H9 (cell line): ENCODE data around the gene PRPF18. TPM values are rescaled to one million over a fixed set of nuclear protein-coding genes. Genes with fewer than 3 reads are reported as not detected.

Source experiments
- DNase-seq: peaks from one replicate; pipeline ENCODE4 v3.0.0-alpha.2; 2017
- H2AFZ ChIP-seq: one replicate; pipeline ENCODE4 v1.6.1; 2013; ENCODE audit warnings: mild to moderate bottlenecking, low read length, control low read depth, moderate library complexity
- H2AK5ac ChIP-seq: 2 replicates; pipeline ENCODE4 v1.6.1; 2013; ENCODE audit warnings: low read length, control low read depth, mixed read lengths; ENCODE audit not compliant: insufficient read length
- H2BK120ac ChIP-seq: one replicate; pipeline ENCODE4 v1.6.1; 2013; ENCODE audit warnings: low read depth, mild to moderate bottlenecking, low read length, control low read depth, inconsistent platforms; ENCODE audit not compliant: poor library complexity, severe bottlenecking
- H2BK12ac ChIP-seq: 2 replicates; pipeline ENCODE4 v1.6.1; 2013; ENCODE audit warnings: low read length, control low read depth, mixed read lengths, low read depth; ENCODE audit not compliant: insufficient read length
- H2BK15ac ChIP-seq: 2 replicates; pipeline ENCODE4 v1.6.1; 2013; ENCODE audit warnings: low read depth, low read length, control low read depth
- H2BK20ac ChIP-seq: one replicate; pipeline ENCODE4 v1.6.1; 2013; ENCODE audit warnings: low read depth, mild to moderate bottlenecking, low read length, control low read depth, inconsistent platforms; ENCODE audit not compliant: poor library complexity, severe bottlenecking
- H2BK5ac ChIP-seq: 2 replicates; pipeline ENCODE4 v1.6.1; 2013; ENCODE audit warnings: low read length, control low read depth, mixed read lengths; ENCODE audit not compliant: insufficient read length
- H3K14ac ChIP-seq: 2 replicates; pipeline ENCODE4 v1.6.1; 2013; ENCODE audit warnings: low read length, control low read depth; ENCODE audit not compliant: insufficient read depth
- H3K18ac ChIP-seq: 2 replicates; pipeline ENCODE4 v1.6.1; 2013; ENCODE audit warnings: low read depth, mild to moderate bottlenecking, mixed read lengths, low read length, control low read depth; ENCODE audit not compliant: insufficient read length
- H3K23ac ChIP-seq: 2 replicates; pipeline ENCODE4 v1.6.1; 2013; ENCODE audit warnings: low read length, control low read depth, mixed read lengths, low read depth; ENCODE audit not compliant: insufficient read length
- H3K23me2 ChIP-seq: 2 replicates; pipeline ENCODE4 v1.6.1; 2013; ENCODE audit warnings: low read depth, mild to moderate bottlenecking, mixed read lengths, low read length, control low read depth; ENCODE audit not compliant: insufficient read length, poor library complexity, severe bottlenecking
- H3K27ac ChIP-seq: 2 replicates; pipeline ENCODE4 v1.5.1; 2013; ENCODE audit warnings: low read length, control low read depth, mixed read lengths, low read depth; ENCODE audit not compliant: insufficient read length
- H3K27me3 ChIP-seq: 2 replicates; pipeline ENCODE4 v1.6.1; 2013; ENCODE audit warnings: low read length, control low read depth, inconsistent platforms; ENCODE audit not compliant: insufficient read depth
- H3K4ac ChIP-seq: 2 replicates; pipeline ENCODE4 v1.6.1; 2013; ENCODE audit warnings: low read depth, mild to moderate bottlenecking, control low read depth, inconsistent platforms, low read length, moderate library complexity
- H3K4me1 ChIP-seq: 2 replicates; pipeline ENCODE4 v1.6.1; 2013; ENCODE audit warnings: low read length, control low read depth, inconsistent platforms; ENCODE audit not compliant: insufficient read depth
- H3K4me2 ChIP-seq: 2 replicates; pipeline ENCODE4 v1.6.1; 2013; ENCODE audit warnings: low read length, control low read depth, mixed read lengths; ENCODE audit not compliant: insufficient read length, insufficient read depth
- H3K56ac ChIP-seq: 2 replicates; pipeline ENCODE4 v1.6.1; 2013; ENCODE audit warnings: low read depth, mild to moderate bottlenecking, mixed read lengths, low read length, control low read depth; ENCODE audit not compliant: insufficient read length
- H3K79me1 ChIP-seq: 2 replicates; pipeline ENCODE4 v1.6.1; 2013; ENCODE audit warnings: low read depth, mild to moderate bottlenecking, moderate library complexity, low read length, control low read depth, inconsistent platforms; ENCODE audit not compliant: insufficient read depth, poor library complexity, severe bottlenecking
- H3K79me2 ChIP-seq: 2 replicates; pipeline ENCODE4 v1.6.1; 2013; ENCODE audit warnings: low read length, control low read depth, inconsistent platforms; ENCODE audit not compliant: insufficient read depth
- H3K9ac ChIP-seq: 2 replicates; pipeline ENCODE4 v1.6.1; 2013; ENCODE audit warnings: low read length, control low read depth, mixed read lengths; ENCODE audit not compliant: insufficient read length; ENCODE audit errors: extremely low read depth
- H3K9me3 ChIP-seq: one replicate; pipeline ENCODE4 v1.6.1; 2013; ENCODE audit warnings: low read depth, low read length, inconsistent platforms; ENCODE audit not compliant: control insufficient read depth
- H3T11ph ChIP-seq: one replicate; pipeline ENCODE4 v1.6.1; 2013; ENCODE audit warnings: mild to moderate bottlenecking, low read length, control low read depth, inconsistent platforms
- H4K20me1 ChIP-seq: one replicate; pipeline ENCODE4 v1.6.1; 2013; ENCODE audit not compliant: control insufficient read depth, insufficient read length, insufficient read depth
- H4K5ac ChIP-seq: 2 replicates; pipeline ENCODE4 v1.6.1; 2013; ENCODE audit warnings: low read depth, mild to moderate bottlenecking, mixed read lengths, low read length, control low read depth; ENCODE audit not compliant: insufficient read length
- H4K8ac ChIP-seq: replicated peaks from 2 replicates; pipeline ENCODE4 v1.6.1; 2013; ENCODE audit warnings: low read length, control low read depth, mixed read lengths, low read depth; ENCODE audit not compliant: insufficient read length
- H4K91ac ChIP-seq: 2 replicates; pipeline ENCODE4 v1.6.1; 2013; ENCODE audit warnings: low read depth, mild to moderate bottlenecking, moderate library complexity, mixed read lengths, low read length, control low read depth; ENCODE audit not compliant: insufficient read length
- H3K27ac Mint-ChIP-seq, 3 experiments: 2 replicates in 2 of 3; 3 replicates in 1 of 3; pipeline ENCODE4 v1.8.0; 2020 to 2021; ENCODE audit warnings: mixed read lengths in 3 of 3, mild to moderate bottlenecking in 1 of 3, moderate library complexity in 1 of 3
- H3K27me3 Mint-ChIP-seq: 2 replicates; pipeline ENCODE4 v1.8.0; 2021; ENCODE audit warnings: low read depth, mild to moderate bottlenecking, moderate library complexity, mixed read lengths
- H3K36me3 Mint-ChIP-seq, 3 experiments: 2 replicates in 2 of 3; 3 replicates in 1 of 3; pipeline ENCODE4 v1.8.0; 2020 to 2021; ENCODE audit warnings: low read depth in 3 of 3, mixed read lengths in 3 of 3; ENCODE audit not compliant: insufficient read depth in 1 of 3
- H3K4me1 Mint-ChIP-seq, 2 experiments: 2 replicates each; pipeline ENCODE4 v1.8.0; 2020; ENCODE audit warnings: mixed read lengths in 2 of 2
- H3K4me3 Mint-ChIP-seq, 2 experiments: 2 replicates in 1 of 2; 3 replicates in 1 of 2; pipeline ENCODE4 v1.8.0; 2020 to 2021; ENCODE audit warnings: mild to moderate bottlenecking in 2 of 2, mixed read lengths in 2 of 2, moderate library complexity in 1 of 2
- H3K9me3 Mint-ChIP-seq, 2 experiments: 2 replicates in 1 of 2; 3 replicates in 1 of 2; pipeline ENCODE4 v1.8.0; 2020; ENCODE audit warnings: mild to moderate bottlenecking in 2 of 2, mixed read lengths in 2 of 2, moderate library complexity in 1 of 2
- WGBS: extraction: QIAGEN DNeasy Blood & Tissue Kit; methylation state at CpG from one replicate; pipeline ENCODE4 v1.1.7; 2013; ENCODE audit warnings: missing lambda C conversion rate, low lambda C conversion rate, mixed read lengths; ENCODE audit not compliant: insufficient read length; ENCODE audit errors: extremely low coverage; 5-methylcytosine and 5-hydroxymethylcytosine counted together
- total RNA-seq: library from RNA; stranded (reverse); gene quantifications from 2 replicates; pipeline ENCODE4 v1.2.1, GENCODE V29; 2021
- TF ChIP-seq, protein P1 (sequence below): fragments of 200-600 bp; sonication (generic); conservative IDR thresholded peaks from 3 replicates; pipeline ENCODE4 v1.8.0; 2021; ENCODE audit warnings: antibody characterized with exemption, mild to moderate bottlenecking

The PRPF18 gene
- total RNA-seq, 1 experiment from 2014 or later, result 17.1 TPM

DNA sequence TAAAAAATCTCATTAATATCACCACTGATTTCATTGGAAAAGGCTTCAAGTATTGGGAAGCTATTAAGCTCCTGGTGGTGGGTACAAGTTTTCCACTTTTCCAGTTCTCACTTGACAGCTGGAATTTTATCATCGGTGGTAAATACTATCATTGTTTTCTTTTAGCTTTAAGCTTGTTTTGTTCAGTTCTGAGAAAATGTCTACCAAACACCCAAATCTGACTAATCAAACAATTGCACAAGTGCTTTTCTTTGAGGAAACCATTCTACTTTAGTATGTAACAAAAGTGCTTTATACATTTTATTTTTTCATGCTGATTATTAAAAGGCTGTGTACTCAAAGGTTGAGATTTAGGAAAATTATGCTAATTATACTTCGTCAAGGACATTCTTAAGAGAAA is 7.9 kb downstream of the PRPF18 start:
- WGBS, result no CpG with 5 or more reads among the region's 2 CpGs
- DNase-seq, result no peak
- peaks cover 5% of the 10 kb centered on the region for H3K79me1 ChIP-seq
- no peak overlapping the region for H3K4ac ChIP-seq
- no peaks in the 10 kb centered on the region for H3K4me1 ChIP-seq
- TF ChIP-seq, protein P1, sequence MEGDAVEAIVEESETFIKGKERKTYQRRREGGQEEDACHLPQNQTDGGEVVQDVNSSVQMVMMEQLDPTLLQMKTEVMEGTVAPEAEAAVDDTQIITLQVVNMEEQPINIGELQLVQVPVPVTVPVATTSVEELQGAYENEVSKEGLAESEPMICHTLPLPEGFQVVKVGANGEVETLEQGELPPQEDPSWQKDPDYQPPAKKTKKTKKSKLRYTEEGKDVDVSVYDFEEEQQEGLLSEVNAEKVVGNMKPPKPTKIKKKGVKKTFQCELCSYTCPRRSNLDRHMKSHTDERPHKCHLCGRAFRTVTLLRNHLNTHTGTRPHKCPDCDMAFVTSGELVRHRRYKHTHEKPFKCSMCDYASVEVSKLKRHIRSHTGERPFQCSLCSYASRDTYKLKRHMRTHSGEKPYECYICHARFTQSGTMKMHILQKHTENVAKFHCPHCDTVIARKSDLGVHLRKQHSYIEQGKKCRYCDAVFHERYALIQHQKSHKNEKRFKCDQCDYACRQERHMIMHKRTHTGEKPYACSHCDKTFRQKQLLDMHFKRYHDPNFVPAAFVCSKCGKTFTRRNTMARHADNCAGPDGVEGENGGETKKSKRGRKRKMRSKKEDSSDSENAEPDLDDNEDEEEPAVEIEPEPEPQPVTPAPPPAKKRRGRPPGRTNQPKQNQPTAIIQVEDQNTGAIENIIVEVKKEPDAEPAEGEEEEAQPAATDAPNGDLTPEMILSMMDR, result no peak
- no peak overlapping the region for H4K5ac ChIP-seq
- H3K27me3 ChIP-seq, result no peaks in the 10 kb centered on the region
- no peak overlapping the region for H2BK120ac ChIP-seq
- no peak overlapping the region for H2BK15ac ChIP-seq
- H3T11ph ChIP-seq, result no peak overlapping the region
- H3K79me2 ChIP-seq, result no peaks in the 10 kb centered on the region
- H2AFZ ChIP-seq, result no peak overlapping the region
- no peak overlapping the region for H4K91ac ChIP-seq
- no peak overlapping the region for H2AK5ac ChIP-seq
- no peaks in the 10 kb centered on the region for H3K23me2 ChIP-seq
- Mint-ChIP-seq H3K4me3 (no peak overlapping the region), H3K36me3 (no peaks in the 10 kb centered on the region; a peak in 2 of 7 replicates), H3K9me3 (no peaks in the 10 kb centered on the region), H3K27ac (no peak overlapping the region), H3K27me3 (no peaks in the 10 kb centered on the region), H3K4me1 (no peaks in the 10 kb centered on the region)
- no peak overlapping the region for H2BK12ac ChIP-seq
- H3K4me2 ChIP-seq, result no peak overlapping the region
- no peak overlapping the region for H4K8ac ChIP-seq
- H4K20me1 ChIP-seq, result no peaks in the 10 kb centered on the region
- H3K9me3 ChIP-seq, result no peaks in the 10 kb centered on the region
- H3K23ac ChIP-seq, result no peak overlapping the region
- H2BK5ac ChIP-seq, result no peak overlapping the region
- no peak overlapping the region for H3K9ac ChIP-seq
- no peak overlapping the region for H3K18ac ChIP-seq
- no peak overlapping the region for H3K56ac ChIP-seq
- H2BK20ac ChIP-seq, result no peak overlapping the region
- H3K14ac ChIP-seq, result no peak overlapping the region
- no peak overlapping the region for H3K27ac ChIP-seq
